ENCODE measurements around the gene STPG1.

GRCh38 chr1:24455272-24455671 is 41.7 kb upstream of the STPG1 start:
- no peak for TF ChIP-seq CTCF (conservative IDR thresholded peaks at IDR 0.05; ENCODE audit: low read depth, low read length)
- TF ChIP-seq EZH2phosphoT487 (IDR thresholded peaks at IDR 0.05; ENCODE audit: borderline replicate concordance, low read length) = no peak
- TF ChIP-seq EZH2 (IDR thresholded peaks at IDR 0.05; ENCODE audit: low read length, unreplicated experiment) = no peak
